OCI-LY7 (cell line): Measurements from ENCODE around the gene TYROBP. TPM values are rescaled to one million over a fixed set of nuclear protein-coding genes. Genes with fewer than 3 reads are reported as not detected.

Source experiments
- BruUV-seq: library from RNA; stranded (reverse); fragments of 400-500 nt; replicated peaks from 2 replicates; lab custom pipeline; 2021; lab: Mats Ljungman, UMichigan
- CTCF ChIA-PET: fragments of 300-600 bp; sonication (Branson Sonifier 250); formaldehyde crosslinking; loops from one replicate; lab custom pipeline; 2022; ENCODE audit warnings: antibody characterized with exemption; ENCODE audit not compliant: unreplicated experiment; lab: Charles Lee
- POLR2A ChIA-PET: fragments of 300-600 bp; sonication (Branson Sonifier 250); formaldehyde crosslinking; loops from one replicate; lab custom pipeline; 2022; ENCODE audit warnings: antibody characterized with exemption; lab: Charles Lee
- DNase-seq: peaks from one replicate; pipeline ENCODE4 v3.0.0-alpha.2; 2015; ENCODE audit warnings: low spot score
- H2AFZ ChIP-seq: fragments of 200-600 bp; sonication (generic), shearing (Covaris generic); 2 replicates; pipeline ENCODE4 v1.6.1; 2014; ENCODE audit warnings: mild to moderate bottlenecking, antibody characterized with exemption, low read length, moderate library complexity
- H3K27ac ChIP-seq: fragments of 200-600 bp; sonication (generic); 2 replicates; pipeline ENCODE4 v1.5.1; 2014; ENCODE audit warnings: mixed run types, low read depth, mild to moderate bottlenecking, moderate library complexity, low read length, inconsistent platforms; ENCODE audit not compliant: poor library complexity, severe bottlenecking
- H3K36me3 ChIP-seq: fragments of 200-600 bp; sonication (generic); 2 replicates; pipeline ENCODE4 v1.6.1; 2014; ENCODE audit warnings: mild to moderate bottlenecking, antibody characterized with exemption, low read length, moderate library complexity, mixed read lengths; ENCODE audit not compliant: insufficient read depth
- H3K4me1 ChIP-seq: fragments of 200-600 bp; sonication (generic); 2 replicates; pipeline ENCODE4 v1.5.1; 2014; ENCODE audit warnings: mild to moderate bottlenecking, low read length; ENCODE audit not compliant: insufficient read depth, poor library complexity, severe bottlenecking
- H3K4me2 ChIP-seq: fragments of 200-600 bp; sonication (generic); 2 replicates; pipeline ENCODE4 v1.6.1; 2014; ENCODE audit warnings: mild to moderate bottlenecking, low read length
- H3K4me3 ChIP-seq: fragments of 200-600 bp; sonication (generic); 2 replicates; pipeline ENCODE4 v1.5.1; 2014; ENCODE audit warnings: mild to moderate bottlenecking, low read depth, low read length; ENCODE audit not compliant: poor library complexity, severe bottlenecking
- H3K79me2 ChIP-seq: fragments of 200-600 bp; sonication (generic); 2 replicates; pipeline ENCODE4 v1.6.1; 2016; ENCODE audit warnings: low read depth, mild to moderate bottlenecking, low read length, moderate library complexity, mixed read lengths; ENCODE audit not compliant: insufficient read depth
- H3K9me2 ChIP-seq: fragments of 200-600 bp; sonication (generic); 2 replicates; pipeline ENCODE4 v1.6.1; 2016; ENCODE audit warnings: mild to moderate bottlenecking, low read length, mixed read lengths; ENCODE audit not compliant: insufficient read depth
- H3K9me3 ChIP-seq: fragments of 200-600 bp; sonication (generic); 2 replicates; pipeline ENCODE4 v1.6.1; 2014; ENCODE audit warnings: mild to moderate bottlenecking, mixed run types, low read length, mixed read lengths
- H4K20me1 ChIP-seq: fragments of 200-600 bp; sonication (generic); 2 replicates; pipeline ENCODE4 v1.6.1; 2014; ENCODE audit warnings: mild to moderate bottlenecking, antibody characterized with exemption, low read length, moderate library complexity, mixed read lengths; ENCODE audit not compliant: insufficient read depth
- EZH2phosphoT487 ChIP-seq: fragments of 200-600 bp; sonication (generic); IDR thresholded peaks from 2 replicates; pipeline ENCODE4 v1.6.1; 2018; ENCODE audit warnings: low read depth, borderline replicate concordance, mild to moderate bottlenecking, mixed run types, antibody characterized with exemption, low read length, moderate library complexity, mixed read lengths
- intact Hi-C: fragments of 100-400 bp; cut with micrococcal nuclease; formaldehyde crosslinking; loops from one replicate; pipeline ENCODE4 v1.10.0; 2022; ENCODE audit not compliant: unreplicated experiment
- total RNA-seq, 2 experiments: library from RNA; depleted of rRNA in 1 of 2; stranded (reverse); fragments of >200 nt in 1 of 2; shearing (Covaris generic) in 1 of 2; gene quantifications; 2 replicates each; pipeline ENCODE4 v1.2.3, GENCODE V29; 2014 to 2022
- TF ChIP-seq, protein P1 (sequence below): fragments of 200-600 bp; sonication (generic); conservative IDR thresholded peaks from 2 replicates; pipeline ENCODE4 v1.5.1; 2014; ENCODE audit warnings: mild to moderate bottlenecking, antibody characterized with exemption, low read length, moderate library complexity, mixed read lengths

TYROBP gene
- total RNA-seq, 2 experiments from 2014 or later: not detected

DNA sequence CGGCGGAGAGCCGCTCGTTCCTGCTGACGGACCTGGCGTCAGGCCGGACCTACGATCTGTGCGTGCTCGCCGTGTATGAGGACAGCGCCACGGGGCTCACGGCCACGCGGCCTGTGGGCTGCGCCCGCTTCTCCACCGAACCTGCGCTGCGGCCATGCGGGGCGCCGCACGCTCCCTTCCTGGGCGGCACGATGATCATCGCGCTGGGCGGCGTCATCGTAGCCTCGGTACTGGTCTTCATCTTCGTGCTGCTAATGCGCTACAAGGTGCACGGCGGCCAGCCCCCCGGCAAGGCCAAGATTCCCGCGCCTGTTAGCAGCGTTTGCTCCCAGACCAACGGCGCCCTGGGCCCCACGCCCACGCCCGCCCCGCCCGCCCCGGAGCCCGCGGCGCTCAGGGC is 36.5 kb upstream of the TYROBP start:
- no peak for DNase-seq
- H3K79me2 ChIP-seq: no peaks in the 10 kb centered on the region
- H3K36me3 ChIP-seq: no peaks in the 10 kb centered on the region
- CTCF ChIA-PET: no interaction called here
- H3K9me3 ChIP-seq: no peaks in the 10 kb centered on the region
- H3K4me2 ChIP-seq: no peak overlapping the region
- intact Hi-C loops: no loop called here
- no peaks in the 10 kb centered on the region for H4K20me1 ChIP-seq
- POLR2A ChIA-PET: no interaction called here
- H3K9me2 ChIP-seq: no peaks in the 10 kb centered on the region
- no peaks in the 10 kb centered on the region for H3K4me1 ChIP-seq
- no peak overlapping the region for H3K4me3 ChIP-seq
- TF ChIP-seq, protein P1, sequence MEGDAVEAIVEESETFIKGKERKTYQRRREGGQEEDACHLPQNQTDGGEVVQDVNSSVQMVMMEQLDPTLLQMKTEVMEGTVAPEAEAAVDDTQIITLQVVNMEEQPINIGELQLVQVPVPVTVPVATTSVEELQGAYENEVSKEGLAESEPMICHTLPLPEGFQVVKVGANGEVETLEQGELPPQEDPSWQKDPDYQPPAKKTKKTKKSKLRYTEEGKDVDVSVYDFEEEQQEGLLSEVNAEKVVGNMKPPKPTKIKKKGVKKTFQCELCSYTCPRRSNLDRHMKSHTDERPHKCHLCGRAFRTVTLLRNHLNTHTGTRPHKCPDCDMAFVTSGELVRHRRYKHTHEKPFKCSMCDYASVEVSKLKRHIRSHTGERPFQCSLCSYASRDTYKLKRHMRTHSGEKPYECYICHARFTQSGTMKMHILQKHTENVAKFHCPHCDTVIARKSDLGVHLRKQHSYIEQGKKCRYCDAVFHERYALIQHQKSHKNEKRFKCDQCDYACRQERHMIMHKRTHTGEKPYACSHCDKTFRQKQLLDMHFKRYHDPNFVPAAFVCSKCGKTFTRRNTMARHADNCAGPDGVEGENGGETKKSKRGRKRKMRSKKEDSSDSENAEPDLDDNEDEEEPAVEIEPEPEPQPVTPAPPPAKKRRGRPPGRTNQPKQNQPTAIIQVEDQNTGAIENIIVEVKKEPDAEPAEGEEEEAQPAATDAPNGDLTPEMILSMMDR: no peak
- TF ChIP-seq EZH2phosphoT487: no peak
- H2AFZ ChIP-seq: no peak overlapping the region
- H3K27ac ChIP-seq: no peak overlapping the region
- BruUV-seq: no TSS peak

DNA sequence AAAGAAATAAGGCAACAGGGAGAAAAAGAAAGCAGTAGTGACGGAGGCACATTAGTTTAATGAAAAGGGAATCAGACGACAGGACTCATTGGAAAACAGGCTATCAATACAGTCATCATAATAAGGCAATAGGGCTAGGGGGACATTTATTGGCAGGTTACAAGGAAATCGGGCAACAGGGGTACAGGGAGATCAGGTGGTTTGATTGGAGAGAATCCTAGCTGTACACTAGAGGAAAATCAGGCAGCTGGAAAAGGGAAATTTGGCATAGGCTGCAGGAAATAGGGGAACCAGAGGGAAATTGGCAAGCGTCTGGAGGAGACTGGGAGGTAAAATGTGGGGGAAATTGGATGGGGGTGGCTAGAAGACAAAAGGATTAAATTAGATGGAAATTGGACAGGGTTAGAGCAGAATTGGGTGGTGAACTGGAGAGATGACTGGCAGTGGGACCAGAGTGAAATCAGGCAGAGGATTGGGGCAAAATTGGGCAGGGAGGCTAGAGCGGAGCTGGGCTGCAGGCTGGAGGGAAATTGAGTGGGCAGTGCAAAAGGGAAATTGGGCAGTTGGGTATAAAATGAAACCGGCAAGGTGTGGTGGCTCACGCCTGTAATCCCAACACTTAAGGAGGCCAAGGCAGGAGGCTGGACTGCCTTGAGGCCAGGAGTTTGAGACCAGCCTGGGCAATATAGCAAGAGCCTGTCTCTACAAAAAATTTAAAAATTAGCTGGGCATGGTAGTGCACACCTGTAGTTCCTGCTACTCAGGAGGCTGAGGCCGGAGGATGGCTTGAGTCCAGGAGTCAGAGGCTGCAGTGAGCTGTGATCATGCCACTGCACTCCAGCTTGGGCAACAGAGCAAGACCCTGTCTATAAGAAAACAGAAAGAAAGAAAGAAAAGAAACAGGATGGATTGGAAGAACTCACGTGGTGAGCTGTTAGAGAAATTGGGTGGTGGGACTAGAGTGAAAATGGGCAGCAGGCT is 35.5 kb upstream of the TYROBP start:
- H3K9me2 ChIP-seq: no peaks in the 10 kb centered on the region
- BruUV-seq: no TSS peak
- no peak for DNase-seq
- no peaks in the 10 kb centered on the region for H3K79me2 ChIP-seq
- H3K36me3 ChIP-seq: no peaks in the 10 kb centered on the region
- no peaks in the 10 kb centered on the region for H4K20me1 ChIP-seq
- H3K4me3 ChIP-seq: no peak overlapping the region
- TF ChIP-seq EZH2phosphoT487: no peak
- TF ChIP-seq, protein P1: no peak
- H3K4me2 ChIP-seq: no peak overlapping the region
- intact Hi-C loops: no loop called here
- H3K27ac ChIP-seq: no peak overlapping the region
- no peaks in the 10 kb centered on the region for H3K9me3 ChIP-seq
- ChIA-PET CTCF (no interaction called here), POLR2A (no interaction called here)
- H2AFZ ChIP-seq: no peak overlapping the region
- H3K4me1 ChIP-seq: no peaks in the 10 kb centered on the region

- ChIA-PET POLR2A (no interaction called here), CTCF (interaction anchor here (0.6 kb wide), 1 partner anchor 630 kb away, joined by 13 read pairs; no protein-coding TSS in a partner anchor)
- H4K20me1 ChIP-seq: no peaks in the 10 kb centered on the region
- no TSS peak for BruUV-seq
- H3K27ac ChIP-seq: no peak overlapping the region
- H3K4me1 ChIP-seq: no peaks in the 10 kb centered on the region
- intact Hi-C loops: no loop called here
- no peaks in the 10 kb centered on the region for H3K36me3 ChIP-seq
- TF ChIP-seq, protein P1: no peak
- TF ChIP-seq EZH2phosphoT487: no peak
- DNase-seq: no peak
- H2AFZ ChIP-seq: no peak overlapping the region
- no peak overlapping the region for H3K4me2 ChIP-seq
- no peak overlapping the region for H3K4me3 ChIP-seq
- H3K79me2 ChIP-seq: no peaks in the 10 kb centered on the region
- no peaks in the 10 kb centered on the region for H3K9me2 ChIP-seq
- no peaks in the 10 kb centered on the region for H3K9me3 ChIP-seq
Observed at GRCh38 chr19:35942235-35942634, 34.1 kb upstream of the TYROBP start.
